WTC11 (cell line): ENCODE measurements around the gene ITPR1.

Experiments
- ESRRA ChIP-seq: sonication (generic); formaldehyde crosslinking; IDR thresholded peaks from 2 replicates; pipeline ENCODE4 v1.8.1; 2022; ENCODE audit warnings: mild to moderate bottlenecking, missing genetic modification reagents, borderline replicate concordance
- TF ChIP-seq, protein P1 (sequence below): sonication (generic); formaldehyde crosslinking; IDR thresholded peaks from 2 replicates; pipeline ENCODE4 v1.8.1; 2023; ENCODE audit warnings: mild to moderate bottlenecking, missing genetic modification reagents, moderate library complexity
- TF ChIP-seq, protein P2 (sequence below): fragments of 200-600 bp; IDR thresholded peaks from 2 replicates; pipeline ENCODE4 v1.8.0; 2022; ENCODE audit warnings: antibody characterized with exemption
- TF ChIP-seq, protein P3 (sequence below): sonication (generic); formaldehyde crosslinking; IDR thresholded peaks from 2 replicates; pipeline ENCODE4 v1.8.1; 2023; ENCODE audit warnings: mild to moderate bottlenecking, missing genetic modification reagents, borderline replicate concordance

DNA sequence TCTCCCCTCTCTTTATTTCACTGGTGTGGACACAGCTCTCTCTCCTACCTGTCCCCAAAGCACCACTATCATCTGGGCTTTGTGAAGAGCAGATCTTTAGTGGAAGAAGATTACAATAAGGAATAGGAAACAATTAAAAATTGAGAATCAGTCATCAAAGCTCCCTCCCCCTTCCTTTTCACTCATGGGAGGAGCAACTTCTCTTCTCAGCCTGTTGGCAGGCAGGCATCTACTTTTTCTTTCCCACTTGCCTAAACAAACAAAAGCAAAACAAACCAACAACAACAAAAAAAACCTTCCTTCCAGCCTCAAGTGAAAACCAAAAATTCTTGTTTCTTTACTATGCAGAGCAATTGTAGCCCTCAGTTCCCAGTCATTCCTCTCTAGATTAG is 360.6 kb downstream of the ITPR1 start:
- no peak for TF ChIP-seq ESRRA (CRISPR knock-in tag)
- TF ChIP-seq, protein P1, sequence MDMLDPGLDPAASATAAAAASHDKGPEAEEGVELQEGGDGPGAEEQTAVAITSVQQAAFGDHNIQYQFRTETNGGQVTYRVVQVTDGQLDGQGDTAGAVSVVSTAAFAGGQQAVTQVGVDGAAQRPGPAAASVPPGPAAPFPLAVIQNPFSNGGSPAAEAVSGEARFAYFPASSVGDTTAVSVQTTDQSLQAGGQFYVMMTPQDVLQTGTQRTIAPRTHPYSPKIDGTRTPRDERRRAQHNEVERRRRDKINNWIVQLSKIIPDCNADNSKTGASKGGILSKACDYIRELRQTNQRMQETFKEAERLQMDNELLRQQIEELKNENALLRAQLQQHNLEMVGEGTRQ: no peak
- TF ChIP-seq, protein P2, sequence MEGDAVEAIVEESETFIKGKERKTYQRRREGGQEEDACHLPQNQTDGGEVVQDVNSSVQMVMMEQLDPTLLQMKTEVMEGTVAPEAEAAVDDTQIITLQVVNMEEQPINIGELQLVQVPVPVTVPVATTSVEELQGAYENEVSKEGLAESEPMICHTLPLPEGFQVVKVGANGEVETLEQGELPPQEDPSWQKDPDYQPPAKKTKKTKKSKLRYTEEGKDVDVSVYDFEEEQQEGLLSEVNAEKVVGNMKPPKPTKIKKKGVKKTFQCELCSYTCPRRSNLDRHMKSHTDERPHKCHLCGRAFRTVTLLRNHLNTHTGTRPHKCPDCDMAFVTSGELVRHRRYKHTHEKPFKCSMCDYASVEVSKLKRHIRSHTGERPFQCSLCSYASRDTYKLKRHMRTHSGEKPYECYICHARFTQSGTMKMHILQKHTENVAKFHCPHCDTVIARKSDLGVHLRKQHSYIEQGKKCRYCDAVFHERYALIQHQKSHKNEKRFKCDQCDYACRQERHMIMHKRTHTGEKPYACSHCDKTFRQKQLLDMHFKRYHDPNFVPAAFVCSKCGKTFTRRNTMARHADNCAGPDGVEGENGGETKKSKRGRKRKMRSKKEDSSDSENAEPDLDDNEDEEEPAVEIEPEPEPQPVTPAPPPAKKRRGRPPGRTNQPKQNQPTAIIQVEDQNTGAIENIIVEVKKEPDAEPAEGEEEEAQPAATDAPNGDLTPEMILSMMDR: no peak
- TF ChIP-seq, protein P3, sequence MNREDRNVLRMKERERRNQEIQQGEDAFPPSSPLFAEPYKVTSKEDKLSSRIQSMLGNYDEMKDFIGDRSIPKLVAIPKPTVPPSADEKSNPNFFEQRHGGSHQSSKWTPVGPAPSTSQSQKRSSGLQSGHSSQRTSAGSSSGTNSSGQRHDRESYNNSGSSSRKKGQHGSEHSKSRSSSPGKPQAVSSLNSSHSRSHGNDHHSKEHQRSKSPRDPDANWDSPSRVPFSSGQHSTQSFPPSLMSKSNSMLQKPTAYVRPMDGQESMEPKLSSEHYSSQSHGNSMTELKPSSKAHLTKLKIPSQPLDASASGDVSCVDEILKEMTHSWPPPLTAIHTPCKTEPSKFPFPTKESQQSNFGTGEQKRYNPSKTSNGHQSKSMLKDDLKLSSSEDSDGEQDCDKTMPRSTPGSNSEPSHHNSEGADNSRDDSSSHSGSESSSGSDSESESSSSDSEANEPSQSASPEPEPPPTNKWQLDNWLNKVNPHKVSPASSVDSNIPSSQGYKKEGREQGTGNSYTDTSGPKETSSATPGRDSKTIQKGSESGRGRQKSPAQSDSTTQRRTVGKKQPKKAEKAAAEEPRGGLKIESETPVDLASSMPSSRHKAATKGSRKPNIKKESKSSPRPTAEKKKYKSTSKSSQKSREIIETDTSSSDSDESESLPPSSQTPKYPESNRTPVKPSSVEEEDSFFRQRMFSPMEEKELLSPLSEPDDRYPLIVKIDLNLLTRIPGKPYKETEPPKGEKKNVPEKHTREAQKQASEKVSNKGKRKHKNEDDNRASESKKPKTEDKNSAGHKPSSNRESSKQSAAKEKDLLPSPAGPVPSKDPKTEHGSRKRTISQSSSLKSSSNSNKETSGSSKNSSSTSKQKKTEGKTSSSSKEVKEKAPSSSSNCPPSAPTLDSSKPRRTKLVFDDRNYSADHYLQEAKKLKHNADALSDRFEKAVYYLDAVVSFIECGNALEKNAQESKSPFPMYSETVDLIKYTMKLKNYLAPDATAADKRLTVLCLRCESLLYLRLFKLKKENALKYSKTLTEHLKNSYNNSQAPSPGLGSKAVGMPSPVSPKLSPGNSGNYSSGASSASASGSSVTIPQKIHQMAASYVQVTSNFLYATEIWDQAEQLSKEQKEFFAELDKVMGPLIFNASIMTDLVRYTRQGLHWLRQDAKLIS (CRISPR knock-in tag): no peak
